GM21390 (cell line): Measurements from ENCODE around the gene IRX3.

ENCODE experiments used
- ATAC-seq: cut with Tn5 transposase; IDR thresholded peaks from one replicate; pipeline ENCODE4 v1.9.1; 2021; ENCODE audit not compliant: unreplicated experiment

The IRX3 gene

GRCh38 chr16:54291656-54292487 lies 5.3 kb upstream of the IRX3 start:
- ATAC-seq = no peak

GRCh38 chr16:54290833-54291655 lies 4.5 kb upstream of the IRX3 start:
- no peak for ATAC-seq

GRCh38 chr16:54289945-54290832 lies 3.6 kb upstream of the IRX3 start:
- ATAC-seq = no peak

- ATAC-seq = no peak
These were observed 2.8 kb upstream of the IRX3 start for GRCh38 chr16:54289242-54289944.

GRCh38 chr16:54288835-54289241 lies 2.3 kb upstream of the IRX3 start:
- ATAC-seq = no peak

- ATAC-seq = no peak
These were observed 1.6 kb upstream of the IRX3 start for GRCh38 chr16:54288030-54288834.

GRCh38 chr16:54287131-54288029 lies 793 bp upstream of the IRX3 start:
- no peak for ATAC-seq

GRCh38 chr16:54286090-54286365 lies 559 bp downstream of the IRX3 start:
- no peak for ATAC-seq

GRCh38 chr16:54285414-54286089 lies 1.0 kb downstream of the IRX3 start:
- no peak for ATAC-seq

GRCh38 chr16:54284931-54285413 lies 1.6 kb downstream of the IRX3 start:
- ATAC-seq = no peak

GRCh38 chr16:54284319-54284930 lies 2.2 kb downstream of the IRX3 start:
- no peak for ATAC-seq

GRCh38 chr16:54283725-54284318 lies 2.8 kb downstream of the IRX3 start:
- no peak for ATAC-seq

GRCh38 chr16:54282928-54283724 lies 3.5 kb downstream of the IRX3 start:
- ATAC-seq = no peak

GRCh38 chr16:54282202-54282927 lies 4.2 kb downstream of the IRX3 start:
- no peak for ATAC-seq

GRCh38 chr16:54281535-54282201 lies 4.9 kb downstream of the IRX3 start:
- ATAC-seq = no peak
